ENCODE data around the gene HOXB5.

- TF ChIP-seq CTCF (IDR thresholded peaks at IDR 0.05) (peak in 4 of 6 experiments; percentile 27 to 32 (median 28)), POLR2A (IDR thresholded peaks at IDR 0.05) (no peak), EP300 (IDR thresholded peaks at IDR 0.05) (no peak), POLR2AphosphoS5 (IDR thresholded peaks at IDR 0.05) (no peak)
Measured at GRCh38 chr17:48636177-48637018, 42.8 kb upstream of the HOXB5 start.

Data from upper lobe of left lung (tissue), 4 donors.